ENCODE results near the gene CORIN.
"Not testable (repeated sequence)": the region's sequence is repeated elsewhere in the genome, so short reads cannot be mapped to it uniquely, and the experiment has no call there.

CORIN gene

DNA sequence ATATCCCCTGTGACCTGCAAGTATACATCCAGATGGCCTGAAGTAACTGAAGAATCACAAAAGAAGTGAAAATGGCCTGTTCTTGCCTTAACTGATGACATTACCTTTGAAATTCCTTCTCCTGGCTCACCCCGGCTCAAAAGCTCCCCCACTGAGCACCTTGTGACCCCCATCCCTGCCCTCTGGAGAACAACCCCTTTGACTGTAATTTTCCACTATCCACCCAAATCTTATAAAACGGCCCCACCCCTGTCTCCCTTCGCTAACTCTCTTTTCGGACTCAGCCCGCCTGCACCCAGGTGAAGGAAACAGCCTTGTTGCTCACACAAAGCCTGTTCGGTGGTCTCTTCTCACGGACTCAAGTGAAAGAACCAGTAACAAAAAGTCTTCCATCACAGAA is 69.9 kb downstream of the CORIN start:
- DNase-seq (ENCODE audit: low read depth, low spot score), result not testable (repeated sequence)

GRCh38 chr4:47763279-47763678 is 74.6 kb downstream of the CORIN start:
- no peak for DNase-seq (ENCODE audit: low read depth, low spot score)

DNA sequence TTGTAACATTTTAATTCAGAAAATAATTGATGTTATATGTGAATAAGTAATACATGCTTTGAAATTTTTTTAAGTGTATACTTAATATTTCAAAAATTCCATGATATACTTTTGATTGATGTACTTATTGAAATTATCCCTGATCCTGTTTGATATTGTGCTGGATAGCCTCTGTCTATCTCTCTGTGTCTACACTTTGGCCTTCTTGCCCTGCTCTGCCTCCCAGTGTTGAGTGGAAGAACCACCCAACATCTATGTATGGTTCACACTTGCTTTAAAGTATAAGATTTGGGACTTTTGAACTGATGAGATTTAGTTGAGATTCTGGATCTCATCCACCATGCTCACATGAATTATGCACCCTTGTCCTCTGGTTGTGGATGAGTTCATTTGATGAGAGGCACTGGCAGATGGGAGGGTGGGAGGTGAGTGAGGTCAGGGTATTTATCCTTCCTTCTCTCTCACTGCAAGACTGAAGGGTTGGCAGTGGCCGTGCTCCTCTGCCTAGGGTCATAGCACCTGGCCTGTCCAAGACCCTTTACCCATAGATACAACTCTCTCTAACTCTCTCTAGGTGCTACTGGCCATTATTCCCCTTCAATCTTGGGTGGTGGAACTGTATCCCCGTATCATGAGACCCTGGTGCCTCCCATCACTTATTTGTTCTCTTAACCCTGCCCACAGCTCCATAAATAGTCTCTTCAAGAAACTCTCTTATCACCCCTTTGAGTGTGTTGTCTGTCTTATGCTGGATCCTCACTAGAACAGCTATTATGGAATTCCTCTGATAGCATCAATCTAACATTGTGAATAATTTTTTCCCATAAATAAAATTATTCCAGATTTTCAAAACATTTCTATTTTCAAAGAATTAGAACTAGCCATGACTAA is 75.2 kb downstream of the CORIN start:
- no peak for DNase-seq (ENCODE audit: low read depth, low spot score)

DNA sequence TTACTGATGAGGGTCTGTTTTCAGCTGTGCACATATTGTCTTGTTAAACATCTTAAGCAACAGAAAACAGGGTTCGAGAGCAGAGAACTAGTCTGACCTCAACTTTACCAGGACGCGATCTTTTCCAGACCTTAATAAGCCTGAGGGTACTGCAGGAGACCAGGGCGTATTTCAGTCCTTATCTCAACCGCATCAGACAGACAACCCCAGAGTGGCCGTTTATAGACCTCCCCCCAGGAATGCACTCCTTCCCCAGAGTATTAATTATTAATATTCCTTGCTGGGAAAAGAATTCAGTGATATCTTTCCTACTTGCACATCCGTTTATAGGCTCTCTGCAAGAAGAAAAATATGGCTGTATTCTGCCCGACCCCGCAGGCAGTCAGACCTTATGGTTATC is 84.6 kb downstream of the CORIN start:
- DNase-seq (ENCODE audit: low read depth, low spot score), result not testable (repeated sequence)

GRCh38 chr4:47752214-47752613 is 85.7 kb downstream of the CORIN start:
- no peak for DNase-seq (ENCODE audit: low read depth, low spot score)

GRCh38 chr4:47750788-47751187 is 87.1 kb downstream of the CORIN start:
- no peak for DNase-seq (ENCODE audit: low read depth, low spot score)

- DNase-seq (ENCODE audit: low read depth, low spot score), result no peak
Measured at GRCh38 chr4:47749858-47750257, 88.0 kb downstream of the CORIN start.

GRCh38 chr4:47749060-47749459 is 88.8 kb downstream of the CORIN start:
- no peak for DNase-seq (ENCODE audit: low read depth, low spot score)

DNA sequence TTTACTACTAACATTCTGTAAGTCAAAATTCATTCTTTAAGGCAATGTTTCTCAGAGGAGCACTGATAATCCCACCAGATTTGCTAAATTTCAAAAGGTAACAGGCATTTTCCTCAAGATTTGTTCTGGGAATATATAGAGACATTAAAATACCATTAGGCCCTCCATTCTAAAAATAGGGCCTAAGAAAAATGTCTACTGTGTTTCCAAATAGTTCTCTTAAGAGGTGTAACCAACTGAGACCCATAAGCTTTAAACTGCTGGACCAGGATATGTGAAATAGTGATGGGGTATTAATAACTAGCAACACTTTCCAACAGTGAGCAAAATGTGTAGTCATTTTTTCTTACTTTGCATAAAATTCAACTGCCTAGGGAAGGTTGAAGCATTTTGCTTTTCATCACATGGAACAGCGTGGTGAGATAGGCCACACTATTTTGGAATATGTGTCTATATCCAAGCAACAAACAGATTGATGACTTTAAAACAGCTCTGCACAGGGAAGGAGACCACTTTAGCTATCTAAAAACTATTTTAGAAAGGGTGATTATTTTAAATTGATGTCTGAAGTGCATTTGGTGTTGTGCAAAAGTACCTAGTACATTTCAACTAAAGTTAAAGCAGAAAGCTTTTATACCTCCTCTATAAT is 89.9 kb downstream of the CORIN start:
- DNase-seq (ENCODE audit: low read depth, low spot score), result no peak

DNA sequence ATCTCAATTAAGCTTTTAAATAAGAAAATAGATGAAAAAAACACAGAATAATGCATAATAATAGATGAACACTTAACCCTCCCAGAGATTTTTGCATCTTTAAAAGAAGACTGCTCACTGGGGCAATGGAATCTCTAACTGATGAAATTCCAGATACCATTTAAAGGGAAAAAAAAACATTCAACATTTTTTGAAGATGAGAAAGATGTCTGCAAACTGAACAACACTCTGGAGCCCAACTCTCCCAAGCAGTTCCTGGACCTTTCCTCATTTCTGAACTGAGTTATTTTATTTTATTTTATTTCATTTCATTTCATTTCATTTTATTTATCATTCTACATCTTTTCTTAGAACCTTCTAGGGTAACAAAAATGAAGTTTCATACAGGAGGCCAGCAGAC is 90.7 kb downstream of the CORIN start:
- no peak for DNase-seq (ENCODE audit: low read depth, low spot score)

DNA sequence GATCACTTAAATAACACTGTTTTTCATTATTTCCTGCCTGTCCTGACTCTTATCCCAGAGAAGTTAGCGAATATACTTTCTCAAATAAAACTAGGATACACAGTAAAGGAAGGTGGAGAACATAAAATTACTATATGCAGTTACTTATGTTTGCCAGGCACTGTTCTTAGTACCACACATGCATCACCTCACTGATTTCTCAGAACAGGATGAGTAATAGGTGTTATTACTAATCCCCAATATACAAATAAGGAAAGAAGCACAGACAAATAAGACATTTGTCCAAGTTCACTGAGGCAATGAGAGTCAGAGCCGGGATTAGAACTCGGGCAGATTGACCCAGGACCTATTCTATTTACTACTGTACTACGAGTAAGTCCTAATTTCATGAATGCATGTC is 91.7 kb downstream of the CORIN start:
- DNase-seq (ENCODE audit: low read depth, low spot score), result no peak

DNA sequence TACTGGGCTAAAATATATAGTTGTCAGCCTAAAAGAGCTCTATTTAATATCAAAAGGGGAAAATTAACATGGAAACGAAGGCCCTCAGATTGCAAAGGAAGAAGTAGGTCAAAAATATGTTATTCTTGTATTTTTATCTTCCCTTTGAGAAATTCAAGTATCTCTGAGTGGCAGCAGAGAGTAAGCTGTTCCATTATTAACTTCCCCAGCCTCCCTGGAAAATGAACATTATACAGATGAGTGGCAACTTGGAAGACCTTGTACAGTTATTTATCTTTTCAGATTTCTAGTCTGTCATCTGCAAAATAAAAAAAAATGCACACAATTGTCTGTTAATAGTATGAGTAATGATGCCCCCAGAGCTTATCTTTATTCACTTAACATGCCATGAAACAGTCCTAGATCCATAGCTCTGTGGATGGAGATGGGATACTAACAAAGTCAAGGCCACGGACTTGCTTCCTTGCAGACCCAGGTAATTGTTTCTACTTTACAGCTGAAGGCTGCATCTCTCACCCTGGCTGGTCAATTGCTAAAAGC is 93.0 kb downstream of the CORIN start:
- no peak for DNase-seq (ENCODE audit: low read depth, low spot score)

DNA sequence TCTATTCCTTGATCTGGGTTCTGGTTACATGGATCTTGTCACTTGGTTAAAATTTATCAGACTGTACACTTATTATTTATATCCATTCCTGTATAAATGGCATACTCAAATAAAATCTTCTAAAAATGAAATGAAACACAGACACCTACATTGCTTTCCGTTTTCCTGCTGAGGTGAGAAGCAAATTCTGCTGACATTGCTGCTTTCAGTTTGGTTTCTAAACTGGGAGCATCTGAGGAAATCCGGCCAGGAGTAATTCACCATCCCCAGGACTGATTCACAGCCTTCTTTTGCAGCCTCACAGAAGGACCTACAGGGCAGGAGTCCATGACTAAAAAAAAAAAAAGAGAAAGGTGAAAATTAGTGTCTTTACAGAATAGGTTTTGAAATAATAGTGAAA is 93.6 kb downstream of the CORIN start:
- no peak for DNase-seq (ENCODE audit: low read depth, low spot score)

DNA sequence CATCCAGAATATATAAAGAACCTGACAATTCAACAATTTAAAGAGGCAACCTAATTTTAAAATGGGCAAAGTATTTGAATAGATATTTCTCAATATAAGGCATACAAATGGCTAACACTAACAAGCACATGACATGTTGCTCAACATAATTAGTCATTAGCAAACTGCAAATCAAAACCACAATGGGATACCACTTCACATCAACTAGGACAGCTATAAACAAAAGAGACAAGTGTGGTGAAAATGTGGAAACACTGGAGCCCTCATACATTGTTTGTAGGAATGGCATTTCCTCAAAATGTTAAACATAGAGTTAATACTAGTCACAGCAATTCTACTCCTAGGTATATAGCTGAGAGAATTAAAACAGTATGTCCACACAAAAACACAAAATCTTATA is 96.7 kb downstream of the CORIN start:
- DNase-seq (ENCODE audit: low read depth, low spot score), result no peak

GRCh38 chr4:47737326-47737725 is 100.5 kb downstream of the CORIN start:
- DNase-seq (ENCODE audit: low read depth, low spot score), result no peak

GRCh38 chr4:47736555-47736954 is 101.3 kb downstream of the CORIN start:
- DNase-seq (ENCODE audit: low read depth, low spot score), result no peak

DNA sequence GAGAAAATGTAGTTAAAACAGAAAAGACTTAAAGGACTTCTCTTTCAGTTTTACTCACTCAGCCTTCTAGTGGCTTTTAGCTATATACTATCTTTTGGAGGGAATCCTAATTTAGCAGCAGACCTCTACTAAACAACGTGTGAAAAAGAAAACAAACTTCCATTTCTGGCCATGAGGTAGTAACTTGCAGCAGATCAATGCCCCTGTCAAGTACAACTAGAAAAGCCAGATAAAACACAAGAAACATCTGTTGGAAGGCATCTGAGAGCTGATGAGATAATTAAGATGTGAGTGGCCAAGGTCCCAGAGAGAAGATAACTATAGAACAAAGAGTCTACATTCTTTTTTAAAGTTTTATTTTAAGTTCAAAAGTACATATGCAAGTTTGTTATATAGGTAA is 101.7 kb downstream of the CORIN start:
- DNase-seq (ENCODE audit: low read depth, low spot score), result no peak

GRCh38 chr4:47733302-47734175 is 104.3 kb downstream of the CORIN start:
- DNase-seq (ENCODE audit: low read depth, low spot score), result no peak

GRCh38 chr4:47731182-47731581 is 106.7 kb downstream of the CORIN start:
- no peak for DNase-seq (ENCODE audit: low read depth, low spot score)

GRCh38 chr4:47729131-47729680 is 108.7 kb downstream of the CORIN start:
- DNase-seq (ENCODE audit: low read depth, low spot score), result no peak

DNA sequence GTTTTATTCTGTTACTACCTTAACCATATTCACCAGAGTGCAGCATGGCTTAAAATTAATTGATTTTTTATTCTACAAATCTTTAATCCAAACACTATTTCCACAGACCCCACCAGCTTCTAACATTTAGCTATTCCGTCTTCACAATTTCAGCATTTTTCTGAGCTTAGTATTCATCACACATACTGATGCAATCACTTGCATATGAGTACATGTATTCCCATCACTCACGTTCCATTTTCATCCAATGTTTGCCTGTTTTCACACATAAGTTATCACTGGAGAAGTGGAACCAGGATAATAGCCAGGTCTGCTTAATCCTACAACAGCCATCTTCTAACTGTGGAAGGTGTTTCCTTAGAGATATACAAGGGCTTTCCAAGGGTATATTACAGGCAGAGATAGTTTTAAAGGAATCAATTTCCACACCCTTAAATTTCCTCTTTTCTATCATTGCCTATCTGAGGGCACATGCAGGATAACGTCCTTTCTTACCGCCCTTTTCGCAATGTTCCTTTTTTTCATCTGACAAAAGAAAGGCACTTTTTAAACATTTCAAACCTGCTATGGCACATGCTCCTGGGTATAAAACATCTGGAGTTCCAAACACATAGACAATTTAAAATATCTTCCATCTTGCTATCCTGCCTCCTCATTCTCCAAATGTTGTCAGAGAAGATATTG is 115.8 kb downstream of the CORIN start:
- no peak for DNase-seq (ENCODE audit: low read depth, low spot score)
